ENCODE results near the gene ERCC1. TPM values are rescaled to one million over a fixed set of nuclear protein-coding genes. Genes with fewer than 3 reads are reported as not detected.

The ERCC1 gene
- total RNA-seq, 1 experiment from 2014 or later: 158 TPM

DNA sequence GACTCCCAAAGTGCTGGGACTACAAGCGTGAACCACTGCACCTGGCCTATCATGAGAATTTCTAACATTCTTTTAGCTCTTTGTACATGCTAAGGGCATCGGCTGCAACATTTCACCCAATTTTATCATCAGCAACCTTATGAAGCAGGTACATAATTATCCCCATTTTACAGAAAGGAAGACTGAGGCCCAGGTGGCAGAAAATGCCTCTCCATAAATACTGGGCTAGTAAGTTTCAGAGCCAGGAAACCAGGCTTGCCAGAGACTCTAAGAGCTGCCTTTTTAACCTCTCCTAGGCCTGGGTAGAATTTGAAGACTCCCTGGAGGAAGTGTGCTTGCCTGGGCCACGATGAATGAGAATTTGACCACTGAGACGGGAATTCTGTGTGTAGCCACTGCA lies 55.6 kb downstream of the ERCC1 start:
- no peak for DNase-seq (ENCODE audit: low spot score)
- Histone ChIP-seq H3K27ac (ENCODE audit: low read depth, low read length, poor library complexity, severe bottlenecking) (no peak overlapping the region), H3K9me3 (ENCODE audit: low read depth, low read length, poor library complexity, severe bottlenecking) (no peaks in the 10 kb centered on the region), H3K4me3 (ENCODE audit: low read depth, low read length, poor library complexity, severe bottlenecking) (no peak overlapping the region), H3K27me3 (replicated peaks; ENCODE audit: insufficient read depth, low read depth, low read length, poor library complexity) (no peaks in the 10 kb centered on the region), H3K4me1 (ENCODE audit: insufficient read depth, low read length, poor library complexity, severe bottlenecking) (peaks cover 4% of the 10 kb centered on the region), H3K36me3 (ENCODE audit: insufficient read depth, low read length, poor library complexity, severe bottlenecking) (peaks cover 11% of the 10 kb centered on the region)
- TF ChIP-seq, protein P1, sequence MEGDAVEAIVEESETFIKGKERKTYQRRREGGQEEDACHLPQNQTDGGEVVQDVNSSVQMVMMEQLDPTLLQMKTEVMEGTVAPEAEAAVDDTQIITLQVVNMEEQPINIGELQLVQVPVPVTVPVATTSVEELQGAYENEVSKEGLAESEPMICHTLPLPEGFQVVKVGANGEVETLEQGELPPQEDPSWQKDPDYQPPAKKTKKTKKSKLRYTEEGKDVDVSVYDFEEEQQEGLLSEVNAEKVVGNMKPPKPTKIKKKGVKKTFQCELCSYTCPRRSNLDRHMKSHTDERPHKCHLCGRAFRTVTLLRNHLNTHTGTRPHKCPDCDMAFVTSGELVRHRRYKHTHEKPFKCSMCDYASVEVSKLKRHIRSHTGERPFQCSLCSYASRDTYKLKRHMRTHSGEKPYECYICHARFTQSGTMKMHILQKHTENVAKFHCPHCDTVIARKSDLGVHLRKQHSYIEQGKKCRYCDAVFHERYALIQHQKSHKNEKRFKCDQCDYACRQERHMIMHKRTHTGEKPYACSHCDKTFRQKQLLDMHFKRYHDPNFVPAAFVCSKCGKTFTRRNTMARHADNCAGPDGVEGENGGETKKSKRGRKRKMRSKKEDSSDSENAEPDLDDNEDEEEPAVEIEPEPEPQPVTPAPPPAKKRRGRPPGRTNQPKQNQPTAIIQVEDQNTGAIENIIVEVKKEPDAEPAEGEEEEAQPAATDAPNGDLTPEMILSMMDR (conservative IDR thresholded peaks at IDR 0.05; ENCODE audit: low read depth, low read length): no peak
- no peak for TF ChIP-seq EZH2 (IDR thresholded peaks at IDR 0.05; ENCODE audit: borderline replicate concordance, low read depth, low read length, poor library complexity, severe bottlenecking)
- TSS peak; percentile 38 for BruUV-seq (replicated peaks)
- CTCF ChIA-PET: no interaction called here
- POLR2A ChIA-PET (ENCODE audit: low non-redundant PET): no interaction called here
- intact Hi-C loops (cut with micrococcal nuclease; ENCODE audit: unreplicated experiment): no loop called here

DNA sequence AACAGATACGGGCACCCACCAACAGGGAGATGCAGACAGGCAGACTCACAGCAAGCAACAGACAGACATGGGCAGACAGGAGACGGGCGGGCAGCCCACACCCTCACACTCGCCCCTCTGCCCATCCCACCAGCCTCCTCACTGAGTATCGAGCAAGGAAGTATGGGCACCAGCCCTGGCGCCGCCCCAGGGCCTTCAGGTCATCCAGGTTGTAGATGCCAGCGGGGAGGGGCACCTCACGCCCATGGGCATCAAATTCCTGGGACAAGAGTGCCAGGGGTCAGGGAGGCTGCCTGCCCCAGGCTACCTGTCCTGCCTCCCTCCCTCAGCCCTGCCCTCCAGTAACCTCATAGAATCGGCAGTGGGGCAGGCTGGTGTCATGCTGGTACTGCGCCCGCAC lies 59.0 kb downstream of the ERCC1 start:
- H3K4me3 ChIP-seq (ENCODE audit: low read depth, low read length, poor library complexity, severe bottlenecking): no peak overlapping the region
- H3K27me3 ChIP-seq (replicated peaks; ENCODE audit: insufficient read depth, low read depth, low read length, poor library complexity): no peaks in the 10 kb centered on the region
- ChIA-PET POLR2A (ENCODE audit: low non-redundant PET) (no interaction called here), CTCF (no interaction called here)
- BruUV-seq (replicated peaks): no TSS peak
- H3K36me3 ChIP-seq (ENCODE audit: insufficient read depth, low read length, poor library complexity, severe bottlenecking): peaks cover 24% of the 10 kb centered on the region
- H3K27ac ChIP-seq (ENCODE audit: low read depth, low read length, poor library complexity, severe bottlenecking): no peak overlapping the region
- TF ChIP-seq, protein P1 (conservative IDR thresholded peaks at IDR 0.05; ENCODE audit: low read depth, low read length): no peak
- no peak for TF ChIP-seq EZH2 (IDR thresholded peaks at IDR 0.05; ENCODE audit: borderline replicate concordance, low read depth, low read length, poor library complexity, severe bottlenecking)
- H3K4me1 ChIP-seq (ENCODE audit: insufficient read depth, low read length, poor library complexity, severe bottlenecking): peaks cover 4% of the 10 kb centered on the region
- intact Hi-C loops (cut with micrococcal nuclease; ENCODE audit: unreplicated experiment): no loop called here
- no peak for DNase-seq (ENCODE audit: low spot score)
- no peaks in the 10 kb centered on the region for H3K9me3 ChIP-seq (ENCODE audit: low read depth, low read length, poor library complexity, severe bottlenecking)

DNA sequence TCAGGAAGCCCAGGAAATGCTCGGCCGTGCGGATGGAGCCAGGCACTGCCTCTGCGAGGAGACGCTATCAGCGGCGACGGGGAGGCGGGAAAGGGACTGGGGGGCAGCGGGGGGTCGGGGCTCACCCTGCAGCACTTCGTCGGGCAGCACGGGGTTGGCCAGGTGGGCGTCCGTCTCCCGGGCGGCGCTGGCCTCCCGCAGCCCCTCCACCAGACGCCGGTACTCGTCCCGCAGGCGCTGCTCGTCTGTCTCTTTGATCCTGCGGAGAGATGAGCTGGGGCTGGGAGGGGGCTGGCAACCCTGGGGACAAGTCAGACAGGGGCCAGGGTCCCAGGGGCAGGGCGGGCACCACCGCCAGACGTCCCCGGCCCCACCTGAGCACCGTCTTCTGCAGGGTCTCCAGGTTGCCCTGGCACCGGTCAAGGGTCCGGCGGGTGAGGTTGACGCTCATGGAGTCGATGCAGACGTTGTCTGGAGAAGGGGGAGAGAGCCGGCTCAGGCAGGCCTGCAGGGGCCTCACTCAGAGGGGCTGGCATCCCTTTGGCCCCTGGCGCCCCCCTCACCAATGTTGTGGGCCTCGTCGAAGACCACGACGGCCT lies 59.8 kb downstream of the ERCC1 start:
- intact Hi-C loops (cut with micrococcal nuclease; ENCODE audit: unreplicated experiment): no loop called here
- Histone ChIP-seq H3K27ac (ENCODE audit: low read depth, low read length, poor library complexity, severe bottlenecking) (no peak overlapping the region), H3K9me3 (ENCODE audit: low read depth, low read length, poor library complexity, severe bottlenecking) (no peaks in the 10 kb centered on the region), H3K27me3 (replicated peaks; ENCODE audit: insufficient read depth, low read depth, low read length, poor library complexity) (no peaks in the 10 kb centered on the region), H3K36me3 (ENCODE audit: insufficient read depth, low read length, poor library complexity, severe bottlenecking) (peaks cover 24% of the 10 kb centered on the region), H3K4me3 (ENCODE audit: low read depth, low read length, poor library complexity, severe bottlenecking) (no peak overlapping the region), H3K4me1 (ENCODE audit: insufficient read depth, low read length, poor library complexity, severe bottlenecking) (peaks cover 1% of the 10 kb centered on the region)
- ChIA-PET POLR2A (ENCODE audit: low non-redundant PET) (no interaction called here), CTCF (no interaction called here)
- BruUV-seq (replicated peaks): no TSS peak
- TF ChIP-seq EZH2 (IDR thresholded peaks at IDR 0.05; ENCODE audit: borderline replicate concordance, low read depth, low read length, poor library complexity, severe bottlenecking): no peak
- TF ChIP-seq, protein P1 (conservative IDR thresholded peaks at IDR 0.05; ENCODE audit: low read depth, low read length): no peak
- no peak for DNase-seq (ENCODE audit: low spot score)
